Neuron (in vitro differentiated cells): ENCODE measurements around the gene KSR2.

Source experiments
- H2AFZ ChIP-seq: one replicate; pipeline ENCODE4 v1.6.1; 2013; ENCODE audit warnings: low read depth, mild to moderate bottlenecking, inconsistent platforms, low read length, moderate library complexity
- H3K27me3 ChIP-seq: one replicate; pipeline ENCODE4 v1.6.1; 2013; ENCODE audit warnings: low read length; ENCODE audit not compliant: insufficient read depth
- H3K36me3 ChIP-seq: one replicate; pipeline ENCODE4 v1.6.1; 2013; ENCODE audit warnings: low read length; ENCODE audit not compliant: insufficient read depth
- H3K4me1 ChIP-seq: one replicate; pipeline ENCODE4 v1.6.1; 2013; ENCODE audit warnings: low read length; ENCODE audit not compliant: insufficient read depth
- H3K4me3 ChIP-seq: 2 replicates; pipeline ENCODE4 v1.5.1; 2013; ENCODE audit warnings: mild to moderate bottlenecking, low read length, moderate library complexity
- H3K9me3 ChIP-seq: one replicate; pipeline ENCODE4 v1.6.1; 2013; ENCODE audit warnings: low read length

The KSR2 gene

DNA sequence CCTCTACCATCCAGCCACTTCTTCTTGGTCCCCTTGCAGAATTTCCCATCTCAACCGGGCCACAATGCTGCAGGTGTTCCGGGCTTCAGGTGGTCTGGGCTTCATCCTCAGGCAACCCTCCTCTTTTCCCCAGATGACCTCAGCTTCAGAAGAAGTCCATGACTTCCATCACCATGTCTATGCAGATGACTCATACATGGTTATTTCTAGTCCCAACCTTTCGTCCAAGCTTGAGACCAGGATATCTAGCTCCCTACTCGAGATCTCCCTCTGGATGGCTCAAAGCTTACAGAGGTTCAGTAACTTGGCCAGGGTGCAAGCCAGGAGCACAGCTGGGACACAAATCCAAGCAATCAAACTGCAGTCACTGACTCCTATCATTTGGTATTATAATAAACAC is 452.8 kb downstream of the KSR2 start:
- no peak overlapping the region for H3K4me3 ChIP-seq
- no peaks in the 10 kb centered on the region for H3K9me3 ChIP-seq
- no peaks in the 10 kb centered on the region for H3K4me1 ChIP-seq
- no peaks in the 10 kb centered on the region for H3K36me3 ChIP-seq
- H3K27me3 ChIP-seq = no peaks in the 10 kb centered on the region
- H2AFZ ChIP-seq = no peak overlapping the region

DNA sequence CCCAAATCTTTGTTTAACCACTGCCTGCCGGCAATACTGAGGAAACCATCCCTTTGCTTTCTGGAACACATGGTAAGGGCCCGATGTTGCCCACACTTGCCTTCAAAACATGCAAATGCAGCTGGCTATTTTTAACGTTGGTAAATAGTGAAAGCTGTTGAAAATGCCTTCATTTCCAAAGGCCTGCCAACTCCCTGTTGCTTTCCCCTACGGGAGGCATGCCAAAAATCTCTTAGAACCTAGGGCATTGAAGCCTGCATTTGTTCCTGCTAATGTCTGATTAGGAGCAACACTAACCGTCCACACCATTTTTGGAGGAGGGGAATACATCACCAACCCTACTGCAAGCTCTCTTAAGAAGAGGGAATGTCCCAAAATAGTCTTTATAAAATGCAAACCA is 454.8 kb downstream of the KSR2 start:
- Histone ChIP-seq H3K9me3 (no peaks in the 10 kb centered on the region), H2AFZ (no peak overlapping the region), H3K27me3 (no peaks in the 10 kb centered on the region), H3K4me1 (no peaks in the 10 kb centered on the region), H3K4me3 (no peak overlapping the region), H3K36me3 (no peaks in the 10 kb centered on the region)

DNA sequence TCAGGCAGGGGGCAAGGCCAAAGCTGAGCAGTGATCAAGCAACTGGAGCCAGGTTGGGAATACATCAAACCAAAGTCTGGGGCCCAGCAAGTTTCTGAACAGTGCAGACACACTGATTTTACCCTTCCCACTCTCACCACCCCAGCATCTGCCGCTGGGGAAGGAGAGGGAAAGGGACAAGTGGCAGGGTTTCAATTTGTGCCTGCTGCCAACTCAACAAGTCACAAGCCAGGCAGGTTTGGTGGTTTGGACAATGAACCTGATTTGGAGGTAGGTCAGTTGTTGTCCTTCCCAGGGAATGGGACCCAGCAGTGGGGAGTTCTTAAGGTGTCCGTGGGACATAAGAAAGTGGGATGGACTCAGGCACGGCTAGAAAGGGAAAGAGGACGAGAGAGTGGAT is 455.4 kb downstream of the KSR2 start:
- no peaks in the 10 kb centered on the region for H3K27me3 ChIP-seq
- no peak overlapping the region for H3K4me3 ChIP-seq
- no peaks in the 10 kb centered on the region for H3K9me3 ChIP-seq
- H3K36me3 ChIP-seq = no peaks in the 10 kb centered on the region
- no peaks in the 10 kb centered on the region for H3K4me1 ChIP-seq
- H2AFZ ChIP-seq = no peak overlapping the region

DNA sequence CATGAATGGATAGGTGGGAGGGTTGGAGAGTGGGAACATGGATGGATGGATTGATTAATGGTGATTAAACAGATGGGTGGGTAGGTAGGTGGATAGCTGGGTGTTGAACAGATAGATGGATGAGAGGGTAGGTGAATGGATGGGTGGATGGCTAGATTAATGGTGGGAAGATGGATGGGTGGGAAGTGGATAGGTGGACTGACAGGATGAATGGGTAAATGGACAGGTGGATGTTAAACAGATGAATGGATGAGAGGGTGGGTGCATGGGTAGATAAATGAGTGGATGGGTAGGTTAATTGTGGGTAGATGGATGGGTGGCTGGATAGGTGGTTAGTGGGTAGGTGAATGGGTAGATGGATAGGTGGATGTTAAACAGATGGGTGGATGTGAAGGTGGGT is 460.3 kb downstream of the KSR2 start:
- Histone ChIP-seq H3K27me3 (no peaks in the 10 kb centered on the region), H3K9me3 (no peaks in the 10 kb centered on the region), H3K36me3 (no peaks in the 10 kb centered on the region), H3K4me3 (no peak overlapping the region), H3K4me1 (no peaks in the 10 kb centered on the region), H2AFZ (no peak overlapping the region)

DNA sequence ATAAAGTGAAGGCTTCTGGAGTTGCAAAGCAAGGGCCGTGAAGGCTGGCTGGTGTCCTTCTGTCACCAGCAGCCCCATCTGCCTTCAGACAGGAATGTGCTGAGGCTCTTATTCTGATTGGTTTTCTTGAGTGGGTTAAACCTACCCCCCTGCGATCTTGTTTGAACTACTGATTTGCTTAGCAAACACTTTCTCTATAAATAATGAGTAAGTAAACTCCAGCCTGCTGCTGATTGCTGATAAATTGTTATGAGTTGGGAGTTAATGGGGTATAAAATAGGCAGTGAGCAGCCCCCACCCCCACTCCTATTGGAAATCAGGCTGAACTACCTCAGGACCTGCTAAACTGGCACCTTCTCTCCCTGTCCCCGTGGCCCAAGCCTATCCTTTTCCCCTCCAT is 461.2 kb downstream of the KSR2 start:
- no peaks in the 10 kb centered on the region for H3K27me3 ChIP-seq
- no peak overlapping the region for H2AFZ ChIP-seq
- H3K36me3 ChIP-seq = no peaks in the 10 kb centered on the region

DNA sequence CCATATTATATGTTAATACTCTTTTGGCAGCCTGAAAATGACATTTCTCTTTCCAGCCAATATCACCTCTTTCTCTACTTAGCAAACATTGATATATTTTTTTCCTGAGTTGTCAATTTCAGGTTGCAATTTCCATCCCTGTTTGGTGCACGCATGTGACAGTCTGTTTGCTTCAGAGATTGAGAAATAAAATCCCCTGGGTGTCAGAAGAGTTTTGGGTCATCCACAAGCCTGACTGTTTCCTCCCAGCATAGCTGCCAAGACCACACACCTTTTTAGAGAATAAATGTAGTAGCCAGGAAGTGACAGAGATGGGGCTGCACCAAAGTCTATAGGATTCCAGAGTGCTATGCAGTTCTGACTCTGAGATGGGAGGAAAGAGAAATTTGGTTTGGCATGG is 462.5 kb downstream of the KSR2 start:
- Histone ChIP-seq H2AFZ (no peak overlapping the region), H3K27me3 (peaks cover 6% of the 10 kb centered on the region), H3K4me3 (no peak overlapping the region), H3K36me3 (no peaks in the 10 kb centered on the region), H3K9me3 (no peaks in the 10 kb centered on the region), H3K4me1 (no peaks in the 10 kb centered on the region)

More for the DNA sequence above, 461.2 kb downstream of the KSR2 start:
- no peaks in the 10 kb centered on the region for H3K9me3 ChIP-seq
- H3K4me1 ChIP-seq = no peaks in the 10 kb centered on the region
- no peak overlapping the region for H3K4me3 ChIP-seq

DNA sequence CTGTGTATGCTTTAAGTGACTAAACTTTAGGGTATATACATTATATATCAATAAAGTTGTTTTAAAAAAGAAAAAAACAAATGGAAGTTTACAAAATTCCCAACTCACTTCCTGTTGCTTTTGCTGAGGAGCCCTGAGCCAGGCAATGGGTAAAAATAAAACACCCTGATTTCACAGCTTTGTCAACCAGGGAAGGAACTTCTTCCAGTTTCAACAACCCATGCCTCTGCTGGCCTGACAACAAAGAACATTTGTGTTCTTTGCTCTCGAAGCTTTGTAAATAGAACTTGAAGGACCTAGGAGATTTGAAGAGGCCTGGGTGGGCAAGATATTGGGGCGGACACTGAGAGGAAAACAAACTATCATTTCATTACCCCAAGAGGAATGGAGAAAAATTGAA is 466.2 kb downstream of the KSR2 start:
- no peaks in the 10 kb centered on the region for H3K4me1 ChIP-seq
- no peaks in the 10 kb centered on the region for H3K36me3 ChIP-seq
- H3K4me3 ChIP-seq = no peak overlapping the region
- H2AFZ ChIP-seq = no peak overlapping the region
- no peaks in the 10 kb centered on the region for H3K9me3 ChIP-seq
- H3K27me3 ChIP-seq = peaks cover 6% of the 10 kb centered on the region

DNA sequence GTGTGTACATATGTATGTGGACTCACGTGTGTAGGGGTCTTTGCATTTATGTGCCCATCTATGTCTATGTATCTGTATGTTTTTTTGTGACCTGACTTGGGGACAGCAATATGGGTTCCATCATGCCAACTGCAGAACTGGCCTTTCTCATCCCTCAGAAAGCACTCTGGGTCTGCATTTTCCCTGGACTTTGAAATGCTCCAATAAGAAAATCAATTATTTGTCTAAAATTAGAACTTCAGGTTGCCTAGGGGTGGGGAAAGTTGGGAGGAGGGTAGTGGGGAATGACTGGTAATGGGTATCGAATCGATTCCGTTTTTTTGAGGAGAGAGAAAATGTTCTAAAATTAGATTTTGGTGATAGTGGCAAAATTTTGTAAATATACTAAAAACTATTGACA is 466.6 kb downstream of the KSR2 start:
- no peaks in the 10 kb centered on the region for H3K4me1 ChIP-seq
- H2AFZ ChIP-seq = no peak overlapping the region
- no peaks in the 10 kb centered on the region for H3K9me3 ChIP-seq
- no peaks in the 10 kb centered on the region for H3K36me3 ChIP-seq
- H3K27me3 ChIP-seq = peaks cover 6% of the 10 kb centered on the region
- H3K4me3 ChIP-seq = no peak overlapping the region

DNA sequence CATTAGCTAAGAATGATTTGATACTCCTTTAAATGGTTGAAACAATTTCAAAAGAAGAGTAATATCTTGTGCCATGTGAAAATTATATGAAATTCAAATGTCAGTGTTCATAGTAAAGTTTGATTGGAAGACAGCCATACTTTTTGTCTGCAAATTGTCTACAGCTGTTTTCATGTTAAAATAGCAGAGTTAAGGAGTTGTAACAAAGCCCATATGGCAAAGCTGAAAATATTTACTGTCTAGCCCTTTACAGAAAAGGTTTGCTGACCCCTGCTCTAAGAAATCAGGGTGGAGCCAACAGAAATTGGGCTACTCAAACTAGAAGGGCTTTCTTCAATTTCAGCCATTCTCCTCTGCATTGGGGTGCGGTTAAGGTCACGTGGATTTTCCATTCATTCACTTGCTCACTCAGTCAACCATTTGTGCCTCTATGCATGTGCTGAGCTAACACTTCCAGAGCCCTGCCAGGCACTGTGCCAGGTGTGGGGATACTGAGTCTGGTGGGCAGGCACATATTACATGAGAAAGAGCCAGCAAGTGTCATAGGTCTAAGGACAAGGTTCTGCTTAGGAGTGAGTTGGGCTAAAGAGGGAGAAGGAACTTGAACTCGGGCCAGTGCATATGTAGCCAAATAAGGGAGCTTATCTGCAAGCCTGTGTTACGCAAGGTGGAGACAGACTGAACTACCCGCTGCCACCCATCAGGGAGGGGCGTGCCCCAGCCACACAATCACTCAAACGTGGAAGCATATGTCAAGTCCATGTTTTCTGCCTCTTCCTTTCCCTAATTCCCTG is 467.5 kb downstream of the KSR2 start:
- Histone ChIP-seq H3K27me3 (peaks cover 6% of the 10 kb centered on the region), H3K4me3 (no peak overlapping the region), H3K9me3 (no peaks in the 10 kb centered on the region), H3K36me3 (no peaks in the 10 kb centered on the region), H2AFZ (no peak overlapping the region), H3K4me1 (no peaks in the 10 kb centered on the region)

DNA sequence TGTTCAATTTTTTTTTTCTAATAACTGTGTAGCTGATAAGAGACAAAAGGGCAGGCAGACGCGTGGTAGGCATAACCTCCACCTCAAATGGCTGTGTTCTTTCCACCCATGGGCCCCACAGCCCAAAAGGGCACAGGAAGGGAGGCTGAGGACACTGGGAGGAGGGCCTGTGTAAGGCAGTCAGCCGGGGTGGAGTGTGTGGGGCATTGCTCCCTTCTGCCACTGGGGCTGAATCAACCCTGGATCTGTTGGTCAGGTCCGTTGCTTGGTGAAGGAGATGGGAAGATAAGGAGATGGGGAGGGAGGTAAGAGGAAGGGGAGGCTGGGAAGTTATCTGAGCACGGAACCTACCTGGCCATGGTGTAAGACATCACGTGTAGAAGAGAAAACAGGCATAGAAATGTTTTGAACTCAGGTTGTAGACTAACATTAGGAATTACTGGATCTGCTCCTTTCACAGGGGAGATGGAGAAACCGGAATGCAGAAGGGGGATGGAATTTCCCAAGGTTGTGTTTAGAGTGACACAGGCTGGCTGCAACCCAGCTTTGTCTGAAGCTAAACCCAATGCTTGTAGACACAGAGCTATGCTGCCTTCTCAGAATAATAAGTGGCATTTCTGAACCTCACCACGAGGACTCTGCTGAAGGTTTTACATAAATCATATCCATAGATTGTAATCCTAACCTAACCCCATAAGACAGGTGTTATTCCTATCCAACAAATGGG is 468.9 kb downstream of the KSR2 start:
- no peak overlapping the region for H3K4me3 ChIP-seq
- H3K4me1 ChIP-seq = no peaks in the 10 kb centered on the region
- H3K27me3 ChIP-seq = peaks cover 6% of the 10 kb centered on the region
- no peaks in the 10 kb centered on the region for H3K9me3 ChIP-seq
- no peaks in the 10 kb centered on the region for H3K36me3 ChIP-seq
- H2AFZ ChIP-seq = no peak overlapping the region

DNA sequence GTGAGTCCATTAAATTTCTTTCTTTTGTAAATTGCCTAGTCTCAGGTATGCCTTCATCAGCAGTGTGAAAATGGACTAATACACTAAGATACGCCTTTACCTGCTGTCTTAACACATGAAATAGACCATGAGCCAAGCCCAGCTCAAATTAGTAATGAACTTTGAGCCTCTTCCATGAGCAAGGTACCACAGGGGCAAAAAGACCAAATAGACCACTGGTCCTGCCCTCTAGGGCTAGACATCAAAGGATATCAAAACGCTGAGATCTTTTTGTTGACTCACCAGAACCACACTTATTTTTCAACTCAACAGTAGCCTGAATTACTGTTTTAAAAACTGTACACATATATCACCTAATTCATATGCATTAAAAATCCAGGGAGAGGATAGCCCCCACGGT is 469.9 kb downstream of the KSR2 start:
- H3K27me3 ChIP-seq = peaks cover 6% of the 10 kb centered on the region
- no peaks in the 10 kb centered on the region for H3K9me3 ChIP-seq
- H3K36me3 ChIP-seq = no peaks in the 10 kb centered on the region
- no peak overlapping the region for H2AFZ ChIP-seq
- no peak overlapping the region for H3K4me3 ChIP-seq
- H3K4me1 ChIP-seq = no peaks in the 10 kb centered on the region

DNA sequence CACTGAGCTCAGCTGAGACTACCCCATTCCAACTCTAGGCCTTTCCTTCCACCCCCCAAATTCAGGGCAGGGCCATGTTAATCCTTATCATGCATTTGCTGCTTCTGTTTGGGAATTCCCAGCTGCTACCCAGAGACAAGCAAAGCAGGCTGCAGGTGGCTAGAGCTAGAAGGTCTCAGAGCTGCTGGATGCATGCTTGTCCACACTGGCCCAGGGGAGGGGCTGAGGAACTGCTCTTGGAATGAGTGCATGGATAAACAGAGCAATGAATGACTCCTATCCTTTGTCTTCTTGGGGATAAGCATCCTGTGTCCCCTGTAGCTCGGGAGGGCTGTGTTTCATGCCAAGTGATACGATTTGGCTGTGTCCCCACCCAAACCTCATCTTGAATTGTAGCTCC is 470.5 kb downstream of the KSR2 start:
- H3K36me3 ChIP-seq = no peaks in the 10 kb centered on the region
- no peaks in the 10 kb centered on the region for H3K4me1 ChIP-seq
- H2AFZ ChIP-seq = no peak overlapping the region
- peaks cover 6% of the 10 kb centered on the region for H3K27me3 ChIP-seq
- H3K9me3 ChIP-seq = no peaks in the 10 kb centered on the region
- H3K4me3 ChIP-seq = no peak overlapping the region

DNA sequence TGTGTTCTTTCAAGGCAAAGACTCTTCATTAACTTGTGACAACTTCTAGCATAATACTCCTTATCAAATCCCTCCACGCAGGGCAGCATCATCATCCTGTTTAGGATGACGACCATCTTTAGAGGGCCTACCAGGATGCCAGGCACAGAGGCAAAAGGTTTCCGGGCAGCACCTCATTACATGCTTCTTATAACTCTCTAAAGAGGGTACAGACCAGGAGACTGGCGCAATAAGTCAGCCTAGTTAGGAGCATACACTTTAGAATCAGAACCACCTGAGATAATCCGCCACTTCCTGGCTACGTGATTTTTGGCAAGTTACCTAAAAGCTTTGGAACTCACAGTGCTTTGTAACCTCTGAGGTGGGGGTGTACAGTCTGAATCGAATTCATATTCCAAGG is 471.4 kb downstream of the KSR2 start:
- Histone ChIP-seq H3K27me3 (peaks cover 6% of the 10 kb centered on the region), H3K4me3 (no peak overlapping the region), H2AFZ (no peak overlapping the region), H3K4me1 (no peaks in the 10 kb centered on the region), H3K9me3 (no peaks in the 10 kb centered on the region), H3K36me3 (no peaks in the 10 kb centered on the region)
